Sigmoid colon (tissue), 7 donors: ENCODE measurements around the gene RSPH6A. TPM values are rescaled to one million over a fixed set of nuclear protein-coding genes. Genes with fewer than 3 reads are reported as not detected.

Experiments
- DNase-seq: peaks from one replicate; pipeline ENCODE4 v3.0.0-alpha.2; 2019
- H3K27ac ChIP-seq, 4 donors: fragments of 200-600 bp; sonication (generic); one replicate each; pipeline ENCODE4 v1.5.1; 2016 to 2019; ENCODE audit warnings: mild to moderate bottlenecking in 1 of 4
- H3K27me3 ChIP-seq, 3 donors: fragments of 200-600 bp; sonication (generic); one replicate each; pipeline ENCODE4 v1.5.1; 2019; ENCODE audit warnings: mild to moderate bottlenecking in 1 of 3
- H3K36me3 ChIP-seq, 4 donors: fragments of 200-600 bp; sonication (generic); one replicate each; pipeline ENCODE4 v1.5.1; 2016 to 2019
- H3K4me1 ChIP-seq, 4 donors: fragments of 200-600 bp; sonication (generic); one replicate each; pipeline ENCODE4 v1.5.1; 2017 to 2019
- H3K4me3 ChIP-seq, 4 donors: fragments of 200-600 bp; sonication (generic); one replicate each; pipeline ENCODE4 v1.5.1; 2017 to 2019; ENCODE audit warnings: mild to moderate bottlenecking in 2 of 4, moderate library complexity in 1 of 4
- H3K9me3 ChIP-seq, 4 donors: fragments of 200-600 bp in 3 of 4; sonication (generic) in 3 of 4; one replicate each; pipeline versions ENCODE4 v1.5.1 to v1.6.1; 2013 to 2019
- EP300 ChIP-seq, 4 donors: sonication (generic); formaldehyde crosslinking; IDR thresholded peaks; one replicate each; pipeline ENCODE4 v1.6.1; 2017; ENCODE audit warnings: antibody characterized with exemption in 4 of 4
- POLR2A ChIP-seq, 2 donors: fragments of 450-650 bp; IDR thresholded peaks; one replicate each; pipeline ENCODE4 v1.6.1; 2016; ENCODE audit warnings: antibody characterized with exemption in 2 of 2, mild to moderate bottlenecking in 2 of 2, moderate library complexity in 2 of 2
- POLR2AphosphoS5 ChIP-seq, 4 donors: sonication (generic); formaldehyde crosslinking; IDR thresholded peaks; one replicate each; pipeline ENCODE4 v1.6.1; 2017; ENCODE audit warnings: antibody characterized with exemption in 4 of 4
- WGBS, 2 donors: extraction: QIAGEN DNeasy Blood & Tissue Kit; methylation state at CpG; one replicate each; pipeline ENCODE4 v1.1.7; 2013; 5-methylcytosine and 5-hydroxymethylcytosine counted together
- intact Hi-C: fragments of 100-400 bp; cut with DNase I; formaldehyde crosslinking; loops from one replicate; pipeline ENCODE4 v1.15.1; 2023
- polyA plus RNA-seq, 3 donors: library from polyadenylated mRNA; stranded (reverse); fragments of 200-250 nt; gene quantifications; one replicate each; pipeline ENCODE4 v1.2.3, GENCODE V29; 2013
- total RNA-seq, 4 donors: library from RNA; depleted of rRNA; stranded (reverse); fragments of >200 nt; gene quantifications; one replicate each; pipeline ENCODE4 v1.1.0, GENCODE V29; 2016
- TF ChIP-seq, protein P1 (sequence below), 4 experiments: fragments of 450-650 bp in 3 of 4; fragments of 200-600 bp in 1 of 4; IDR thresholded peaks; one replicate each; pipeline ENCODE4 v1.5.1; 2016 to 2019; ENCODE audit warnings: antibody characterized with exemption in 4 of 4, mild to moderate bottlenecking in 3 of 4, moderate library complexity in 2 of 4
- donor health status: healthy with polysubstance abuse.
- donor health status: Bipolar disorder and iron deficiency.
- donor health status: healthy.

The RSPH6A gene
- total and polyA plus RNA-seq, 7 donors: 0.12 TPM; not detected in 6

- intact Hi-C loops: loop anchor here (1.0 to 10.0 kb wide), 2 partner anchors 63 to 275 kb away; partner anchors contain the start of gene VASP
- peaks cover 5 to 30% (median 28%) of the 10 kb centered on the region in 4 donors for H3K36me3 ChIP-seq
- H3K27me3 ChIP-seq: no peaks in the 10 kb centered on the region
- TF ChIP-seq EP300 (IDR thresholded peaks at IDR 0.05) (no peak), POLR2AphosphoS5 (IDR thresholded peaks at IDR 0.05) (no peak), POLR2A (IDR thresholded peaks at IDR 0.05) (no peak)
- TF ChIP-seq, protein P1, sequence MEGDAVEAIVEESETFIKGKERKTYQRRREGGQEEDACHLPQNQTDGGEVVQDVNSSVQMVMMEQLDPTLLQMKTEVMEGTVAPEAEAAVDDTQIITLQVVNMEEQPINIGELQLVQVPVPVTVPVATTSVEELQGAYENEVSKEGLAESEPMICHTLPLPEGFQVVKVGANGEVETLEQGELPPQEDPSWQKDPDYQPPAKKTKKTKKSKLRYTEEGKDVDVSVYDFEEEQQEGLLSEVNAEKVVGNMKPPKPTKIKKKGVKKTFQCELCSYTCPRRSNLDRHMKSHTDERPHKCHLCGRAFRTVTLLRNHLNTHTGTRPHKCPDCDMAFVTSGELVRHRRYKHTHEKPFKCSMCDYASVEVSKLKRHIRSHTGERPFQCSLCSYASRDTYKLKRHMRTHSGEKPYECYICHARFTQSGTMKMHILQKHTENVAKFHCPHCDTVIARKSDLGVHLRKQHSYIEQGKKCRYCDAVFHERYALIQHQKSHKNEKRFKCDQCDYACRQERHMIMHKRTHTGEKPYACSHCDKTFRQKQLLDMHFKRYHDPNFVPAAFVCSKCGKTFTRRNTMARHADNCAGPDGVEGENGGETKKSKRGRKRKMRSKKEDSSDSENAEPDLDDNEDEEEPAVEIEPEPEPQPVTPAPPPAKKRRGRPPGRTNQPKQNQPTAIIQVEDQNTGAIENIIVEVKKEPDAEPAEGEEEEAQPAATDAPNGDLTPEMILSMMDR (IDR thresholded peaks at IDR 0.05): no peak
- DNase-seq: peak; percentile 65
- peak overlapping the region; percentile 96 to 98 (median 98) for H3K27ac ChIP-seq
- no peaks in the 10 kb centered on the region for H3K9me3 ChIP-seq
- WGBS, 2 donors: 17 to 28% methylated on average over 4 of the region's 4 CpGs
- H3K4me1 ChIP-seq: peaks cover 0 to 65% (median 55%) of the 10 kb centered on the region in 4 donors
- H3K4me3 ChIP-seq: peak overlapping the region; percentile 77 to 94 (median 88)
Measured at GRCh38 chr19:45780146-45780447, 35.0 kb downstream of the RSPH6A start.

DNA sequence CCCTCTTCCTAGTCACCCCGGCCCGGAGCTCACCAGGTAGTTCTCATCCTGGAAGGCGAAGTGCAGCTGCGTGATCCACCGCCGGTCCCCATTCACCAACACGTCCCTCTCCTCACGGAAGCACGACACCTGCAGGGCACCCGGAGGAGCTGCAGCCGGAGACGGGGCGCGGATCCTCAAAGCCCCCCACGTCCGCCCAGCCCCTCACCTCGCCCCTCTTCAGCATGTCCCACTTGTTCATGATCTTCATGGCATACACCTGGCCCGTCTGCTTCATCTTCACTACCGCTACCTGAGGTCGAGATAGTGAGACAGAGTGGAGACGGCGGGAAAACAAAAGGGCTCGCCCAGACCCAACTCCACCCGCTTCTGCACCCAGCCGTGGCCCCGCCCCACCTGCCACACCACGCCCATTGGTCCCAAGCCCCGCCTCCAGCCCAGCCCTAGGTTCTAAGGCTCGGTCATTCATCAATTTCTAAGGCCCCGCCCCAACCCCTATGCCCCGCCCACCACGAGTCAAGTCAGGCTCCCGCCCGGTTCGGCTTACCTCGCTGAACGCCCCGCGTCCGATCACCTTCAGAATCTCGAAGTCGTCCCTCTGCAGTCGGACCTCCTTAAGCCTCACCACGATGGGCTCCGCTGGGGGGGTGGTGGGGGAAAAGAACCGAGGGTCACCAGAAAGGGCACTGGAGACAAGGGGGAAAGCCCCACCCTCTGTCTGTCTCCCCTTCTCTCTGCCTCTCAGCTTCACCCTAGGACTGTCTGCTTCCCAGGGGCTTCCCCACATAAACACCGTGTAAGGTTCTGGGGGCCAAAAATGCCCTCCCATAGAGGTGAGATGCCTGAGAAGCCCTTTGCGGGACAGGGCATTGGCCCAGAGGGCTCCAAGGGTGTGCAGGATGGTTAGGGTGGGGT, 35.6 kb downstream of the RSPH6A start:
- peak; percentile 96 for DNase-seq
- Histone ChIP-seq H3K4me1 (peaks cover 0 to 59% (median 49%) of the 10 kb centered on the region in 4 donors), H3K27me3 (no peaks in the 10 kb centered on the region), H3K27ac (peak overlapping the region; percentile 96 to 98 (median 98)), H3K36me3 (peaks cover 5 to 35% (median 30%) of the 10 kb centered on the region in 4 donors), H3K9me3 (no peaks in the 10 kb centered on the region), H3K4me3 (peak overlapping the region; percentile 19 to 94 (median 88))
- WGBS, 2 donors: 6 to 8% methylated on average over 48 of the region's 48 CpGs
- TF ChIP-seq POLR2A (IDR thresholded peaks at IDR 0.05) (peak in 1 of 2 donors; percentile 7), EP300 (IDR thresholded peaks at IDR 0.05) (no peak), POLR2AphosphoS5 (IDR thresholded peaks at IDR 0.05) (peak in 3 of 4 donors; percentile 47 to 77 (median 62))
- TF ChIP-seq, protein P1 (IDR thresholded peaks at IDR 0.05): peak; percentile 70 to 82 (median 77)
- intact Hi-C loops: loop anchor here (1.0 to 10.0 kb wide), 3 partner anchors 8 to 275 kb away; partner anchors contain the start of gene VASP

- intact Hi-C loops: no loop called here
- TF ChIP-seq, protein P1 (IDR thresholded peaks at IDR 0.05): no peak
- no peak for TF ChIP-seq EP300 (IDR thresholded peaks at IDR 0.05)
- no peak for TF ChIP-seq POLR2A (IDR thresholded peaks at IDR 0.05)
- no peak for TF ChIP-seq POLR2AphosphoS5 (IDR thresholded peaks at IDR 0.05)
- Histone ChIP-seq H3K36me3 (peaks cover 5 to 44% (median 39%) of the 10 kb centered on the region in 4 donors), H3K27me3 (no peaks in the 10 kb centered on the region), H3K27ac (peak overlapping the region; percentile 96 to 98 (median 98)), H3K4me1 (peaks cover 0 to 46% (median 36%) of the 10 kb centered on the region in 4 donors), H3K4me3 (no peak overlapping the region), H3K9me3 (no peaks in the 10 kb centered on the region)
- peak; percentile 68 for DNase-seq
- WGBS, 2 donors: 90 to 94% methylated on average over 28 of the region's 28 CpGs
Measured at GRCh38 chr19:45778010-45778661, 37.0 kb downstream of the RSPH6A start.

DNA sequence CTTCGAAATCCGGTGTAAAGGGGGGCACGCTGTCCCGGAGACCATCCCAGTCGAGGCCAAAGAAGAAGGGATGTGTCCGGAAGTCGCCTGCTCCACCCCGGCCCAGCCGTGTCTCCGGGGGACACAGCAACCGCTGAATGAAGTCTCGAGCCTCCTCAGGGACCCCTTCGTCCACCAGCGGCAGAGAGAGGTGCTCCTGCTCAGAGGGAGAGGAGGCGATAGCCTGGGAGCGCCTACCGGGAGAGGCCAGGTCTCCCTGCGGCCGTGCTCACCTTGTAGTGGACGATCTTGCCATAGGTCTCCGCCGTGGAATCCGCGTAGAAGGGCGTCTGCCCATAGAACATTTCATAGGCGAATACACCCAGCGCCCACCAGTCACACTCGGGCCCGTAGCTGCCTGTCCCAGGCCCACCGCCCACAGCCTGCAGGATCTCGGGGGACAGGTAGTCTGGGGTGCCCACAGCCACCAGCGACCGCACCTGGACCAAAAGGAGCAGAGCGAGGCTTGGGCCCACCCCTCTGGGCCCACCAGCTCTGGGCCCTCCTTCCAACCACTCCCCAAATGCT, 37.6 kb downstream of the RSPH6A start:
- no peak overlapping the region for H3K4me3 ChIP-seq
- TF ChIP-seq, protein P1 (IDR thresholded peaks at IDR 0.05): no peak
- TF ChIP-seq POLR2A (IDR thresholded peaks at IDR 0.05) (no peak), EP300 (IDR thresholded peaks at IDR 0.05) (no peak), POLR2AphosphoS5 (IDR thresholded peaks at IDR 0.05) (no peak)
- intact Hi-C loops: no loop called here
- no peaks in the 10 kb centered on the region for H3K27me3 ChIP-seq
- peaks cover 0 to 42% (median 33%) of the 10 kb centered on the region in 4 donors for H3K4me1 ChIP-seq
- 96% methylated on average over 34 of the region's 34 CpGs for WGBS, 2 donors
- H3K9me3 ChIP-seq: no peaks in the 10 kb centered on the region
- H3K36me3 ChIP-seq: peaks cover 5 to 51% (median 45%) of the 10 kb centered on the region in 4 donors
- peak overlapping the region; percentile 96 to 98 (median 98) for H3K27ac ChIP-seq
- peak; percentile 66 for DNase-seq
